Activated CD4-positive, alpha-beta T cell treated with anti-CD3 and anti-CD28 coated beads, Interleukin-2, Interleukin-4, amounts not matched to agents 100 ng/mL and 50 ng/mL, durations not matched to agents 16 hours and 8 hours (primary cell): ENCODE measurements around the gene ZC2HC1B.

Experiments
- DNase-seq: peaks from one replicate; pipeline ENCODE4 v3.0.0-alpha.2; 2020; ENCODE audit warnings: low spot score

ZC2HC1B gene

DNA sequence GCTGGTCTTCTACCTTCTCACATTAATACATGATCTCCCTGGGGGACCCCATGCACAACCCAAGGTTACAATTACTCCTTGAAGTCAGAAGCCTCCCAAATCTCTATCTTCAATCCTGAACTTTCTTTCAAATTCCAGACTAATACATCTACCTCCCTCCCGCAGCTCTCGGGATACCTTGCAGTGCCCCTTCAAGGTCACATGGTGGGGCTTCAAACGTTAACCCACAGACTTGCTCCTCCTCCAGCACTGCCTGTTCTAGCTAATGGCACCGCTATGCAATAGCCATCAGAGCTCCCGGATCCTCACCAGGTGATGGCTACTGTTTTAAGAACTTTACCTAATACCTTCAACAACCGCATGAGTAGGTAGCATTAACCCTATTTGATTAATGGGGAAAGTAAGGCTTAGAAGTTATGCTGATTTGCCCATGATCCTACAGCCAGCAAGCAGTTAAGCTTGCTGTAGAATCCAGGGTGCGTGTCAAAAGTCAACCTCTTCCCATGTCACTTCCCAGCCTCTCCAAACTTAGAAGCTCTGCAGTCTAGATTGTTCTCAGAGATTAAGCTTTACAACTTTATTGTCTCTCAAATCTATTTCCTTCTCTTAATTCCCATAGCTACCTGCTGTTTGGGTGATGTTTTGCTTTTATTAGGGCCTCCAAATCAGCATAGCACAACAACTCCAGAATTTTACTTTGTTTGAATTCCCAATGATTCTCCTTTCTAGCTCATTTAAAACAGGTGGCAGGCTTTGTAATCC, 99.1 kb downstream of the ZC2HC1B start:
- no peak for DNase-seq

DNA sequence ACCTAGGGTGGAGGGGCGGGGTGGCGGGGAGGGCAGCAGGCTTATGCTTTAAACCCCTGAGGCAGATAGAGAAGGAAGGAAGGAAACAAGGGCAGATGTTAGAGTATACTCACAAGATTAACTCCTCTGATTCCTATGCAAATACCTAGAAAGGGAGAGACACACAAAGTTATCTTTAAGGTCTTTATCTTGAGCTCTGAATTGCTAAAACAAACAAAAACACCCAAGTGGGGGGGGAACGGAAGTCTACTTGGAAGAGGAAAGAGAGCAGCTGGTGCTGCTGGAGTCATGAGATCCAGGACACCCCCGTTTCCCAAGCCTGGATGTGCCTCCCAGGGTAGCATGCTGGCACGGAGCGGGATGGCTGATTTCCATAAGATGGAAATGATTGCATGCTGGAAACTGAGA, 100.4 kb downstream of the ZC2HC1B start:
- DNase-seq, result no peak

GRCh38 chr6:143965503-143966171, 101.4 kb downstream of the ZC2HC1B start:
- DNase-seq, result no peak

GRCh38 chr6:143966312-143966711, 102.0 kb downstream of the ZC2HC1B start:
- DNase-seq, result no peak

- no peak for DNase-seq
Measured at GRCh38 chr6:143967706-143968376, 103.6 kb downstream of the ZC2HC1B start.

GRCh38 chr6:143969077-143969476, 104.8 kb downstream of the ZC2HC1B start:
- DNase-seq, result no peak

DNA sequence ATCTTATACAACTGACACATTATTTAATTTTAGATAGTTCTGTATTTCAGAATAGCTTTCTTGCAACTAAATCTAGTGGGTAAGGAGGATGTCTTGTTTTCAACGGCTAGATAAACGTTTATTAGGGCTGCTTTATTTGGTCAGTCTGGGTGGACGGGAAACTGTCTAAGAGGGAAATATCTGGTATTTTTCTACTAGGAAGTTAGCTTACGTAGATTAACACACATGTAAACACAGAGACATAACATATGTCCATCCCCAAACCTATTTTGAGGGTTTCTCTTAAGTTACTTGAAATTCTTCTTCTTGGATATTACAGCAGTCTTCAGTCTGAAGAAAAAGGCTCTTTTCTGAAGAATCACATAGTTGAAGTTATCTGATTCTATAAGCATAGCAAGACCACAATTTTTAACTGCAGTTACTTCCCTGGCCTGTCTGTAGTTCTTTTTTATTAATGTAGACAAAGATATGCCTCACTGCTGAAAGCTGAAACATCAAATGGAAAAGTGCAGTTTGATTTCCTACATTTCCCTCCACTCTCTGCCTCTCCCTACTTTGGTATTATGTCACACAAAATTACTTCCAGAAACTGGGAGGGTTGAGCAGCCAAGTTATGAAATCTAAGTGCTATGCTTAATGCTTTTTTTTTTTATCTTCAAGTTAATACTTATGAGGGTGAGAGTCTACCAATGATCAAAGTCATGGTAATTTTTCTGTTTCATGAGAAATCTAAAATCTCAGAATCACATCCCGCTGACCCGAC, 106.4 kb downstream of the ZC2HC1B start:
- DNase-seq, result no peak

DNA sequence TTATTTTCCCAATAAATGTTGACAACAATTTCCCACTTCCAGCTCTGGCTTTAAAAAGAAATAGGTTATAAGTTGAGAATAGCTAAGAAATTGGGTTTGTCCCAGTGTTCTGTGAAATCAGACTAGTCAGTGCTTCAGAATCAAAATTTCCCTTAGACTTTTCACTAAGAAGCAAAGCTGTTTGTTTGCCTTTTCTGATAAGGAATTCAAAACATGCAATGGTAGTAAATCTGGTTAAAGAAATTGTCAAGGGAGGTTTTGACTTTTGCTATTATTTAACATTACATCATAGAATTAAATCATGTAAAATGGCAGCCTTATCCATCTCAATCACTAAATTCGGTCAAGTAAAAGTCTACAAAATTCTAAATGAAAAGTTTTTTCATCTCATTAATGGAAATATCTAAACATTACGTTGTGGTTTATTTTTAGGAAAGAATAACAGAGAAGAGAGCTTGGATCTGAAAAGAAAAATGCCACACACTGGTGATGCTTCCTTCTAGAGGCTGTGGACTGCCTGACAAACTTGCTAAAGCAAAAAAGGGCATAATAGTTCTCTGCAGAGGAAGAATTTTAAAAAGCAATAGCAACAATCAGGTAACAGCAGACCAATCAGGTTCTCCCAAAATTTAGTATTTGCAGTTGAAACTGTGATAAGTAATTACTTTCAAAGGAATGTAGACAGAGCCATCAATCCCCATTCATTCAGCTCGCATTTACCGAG, 107.4 kb downstream of the ZC2HC1B start:
- no peak for DNase-seq

- no peak for DNase-seq
Measured at GRCh38 chr6:143973097-143973966, 109.1 kb downstream of the ZC2HC1B start.

DNA sequence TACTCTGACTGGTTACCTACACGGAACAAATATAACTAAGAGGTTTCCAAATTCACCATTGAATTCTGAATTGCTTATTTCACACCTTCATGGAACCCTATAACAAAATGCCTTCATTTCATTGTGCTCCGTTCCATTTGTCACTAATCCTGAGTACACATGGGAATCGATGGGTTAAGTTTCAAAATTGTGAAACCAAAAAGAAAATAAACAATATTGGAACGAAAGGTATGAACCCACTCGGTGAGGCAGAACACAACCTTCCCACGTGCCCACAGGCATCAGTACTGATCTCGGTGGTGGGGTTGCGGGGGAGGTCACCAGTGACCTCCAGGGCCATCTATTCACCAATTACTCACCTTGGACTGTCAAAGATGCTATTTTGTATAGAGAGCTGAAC, 109.8 kb downstream of the ZC2HC1B start:
- DNase-seq, result no peak

DNA sequence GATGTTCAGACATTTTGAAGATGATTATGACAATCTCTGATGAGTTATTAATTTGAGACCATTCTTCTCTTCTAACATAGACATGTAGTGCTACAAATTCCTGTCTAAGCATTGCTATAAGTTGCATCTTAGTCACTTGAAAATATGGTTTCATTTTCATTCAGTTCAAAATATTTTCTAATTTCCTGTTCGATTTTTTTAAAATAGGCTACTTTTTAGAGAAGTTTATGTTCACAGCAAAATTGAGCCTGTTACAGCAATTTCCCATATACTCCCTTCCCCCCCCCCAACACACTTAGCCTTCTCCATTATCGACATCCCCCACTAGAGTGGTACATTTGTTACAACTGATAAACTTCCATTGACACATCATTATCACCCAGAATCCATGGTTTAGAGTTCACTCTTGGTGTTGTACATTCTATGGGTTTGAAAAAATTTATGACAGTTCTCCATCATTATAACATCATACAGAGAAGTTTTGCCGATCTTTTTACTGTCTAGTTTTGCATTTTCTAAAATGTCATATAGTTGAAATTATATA, 112.6 kb downstream of the ZC2HC1B start:
- no peak for DNase-seq

DNA sequence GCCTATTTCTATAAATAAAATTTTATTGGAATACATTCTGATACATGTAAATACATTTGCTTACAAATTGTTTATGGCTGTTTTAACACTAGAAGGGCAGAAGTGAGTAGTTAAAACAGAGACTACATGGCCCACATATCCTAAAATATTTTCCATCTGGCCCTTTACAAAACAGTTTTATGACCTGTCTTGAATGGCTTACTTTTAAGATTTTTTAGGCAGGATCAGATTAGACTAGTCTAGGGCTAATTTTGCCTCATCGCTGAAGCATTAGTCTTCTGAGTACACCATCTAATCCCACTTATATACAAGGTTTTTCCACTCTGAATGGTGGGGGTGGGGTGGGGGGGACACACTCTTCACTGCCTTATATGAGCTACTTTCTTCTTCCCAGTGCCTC, 116.6 kb downstream of the ZC2HC1B start:
- DNase-seq, result no peak

GRCh38 chr6:143982968-143983367, 118.7 kb downstream of the ZC2HC1B start:
- no peak for DNase-seq

DNA sequence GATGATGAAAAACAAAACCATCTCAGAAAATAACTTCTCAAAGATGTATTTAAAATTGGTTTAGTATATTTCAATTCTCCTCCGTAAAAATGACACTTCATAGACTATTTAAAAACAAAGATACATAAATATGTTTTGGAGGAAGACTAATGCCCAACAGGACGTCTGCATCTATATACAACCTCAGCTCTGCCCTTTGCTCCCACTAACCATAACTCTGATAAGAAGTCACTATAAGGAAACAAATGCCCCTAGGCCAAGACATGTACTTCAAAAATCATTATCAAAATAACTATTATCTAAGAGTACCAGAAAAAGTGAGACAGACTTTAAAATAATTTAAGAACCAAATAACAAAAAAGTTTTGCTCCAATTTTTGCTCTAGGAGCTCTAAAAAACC, 120.4 kb downstream of the ZC2HC1B start:
- no peak for DNase-seq

GRCh38 chr6:143986463-143987065, 122.3 kb downstream of the ZC2HC1B start:
- DNase-seq, result no peak
